ENCODE measurements around the gene HERC4. TPM values are rescaled to one million over a fixed set of nuclear protein-coding genes. Genes with fewer than 3 reads are reported as not detected.

Gene HERC4
- total RNA-seq, 1 experiment from 2014 or later = 39.4 TPM

DNA sequence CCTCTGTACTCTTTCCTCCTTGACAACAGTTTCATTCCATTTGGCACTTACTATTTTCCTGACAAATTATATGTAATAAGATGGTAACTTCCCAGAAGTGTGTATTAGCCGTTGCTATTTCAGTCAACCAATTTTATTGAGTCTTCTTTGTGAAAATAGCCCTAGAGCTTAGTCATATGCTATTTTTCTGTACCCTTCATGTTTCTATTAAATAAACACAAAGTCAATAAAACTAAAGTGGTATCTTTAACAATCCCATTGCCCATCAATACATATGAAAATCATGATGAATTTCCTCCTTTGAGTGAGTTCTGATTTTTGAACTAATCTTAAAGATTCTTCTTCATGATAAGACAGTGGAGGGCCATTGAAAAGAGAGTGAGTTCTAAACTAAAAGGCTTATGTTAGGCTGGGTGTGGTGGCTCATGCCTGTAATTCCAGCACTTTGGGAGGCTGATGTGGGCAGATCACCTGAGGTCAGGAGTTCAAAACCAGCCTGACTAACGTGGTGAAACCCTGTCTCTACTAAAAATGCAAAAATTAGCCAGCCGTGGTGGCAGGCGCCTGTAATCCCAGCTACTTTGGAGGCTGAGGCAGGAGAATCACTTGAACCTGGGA lies 28.3 kb upstream of the HERC4 start:
- H3K27me3 Mint-ChIP-seq (ENCODE audit: low read depth) = no peaks in the 10 kb centered on the region
- H3K4me1 Mint-ChIP-seq = no peaks in the 10 kb centered on the region
- DNase-seq (ENCODE audit: low spot score) (no peak), ATAC-seq (no peak)
- no peaks in the 10 kb centered on the region for H3K36me3 Mint-ChIP-seq
- CTCF ChIA-PET = no interaction called here
- POLR2A ChIA-PET = interaction anchor here (0.6 kb wide), 1 partner anchor 19 kb away, joined by 5 read pairs; no protein-coding TSS in a partner anchor
- H3K27ac Mint-ChIP-seq = no peak overlapping the region
- TF ChIP-seq, protein P1, sequence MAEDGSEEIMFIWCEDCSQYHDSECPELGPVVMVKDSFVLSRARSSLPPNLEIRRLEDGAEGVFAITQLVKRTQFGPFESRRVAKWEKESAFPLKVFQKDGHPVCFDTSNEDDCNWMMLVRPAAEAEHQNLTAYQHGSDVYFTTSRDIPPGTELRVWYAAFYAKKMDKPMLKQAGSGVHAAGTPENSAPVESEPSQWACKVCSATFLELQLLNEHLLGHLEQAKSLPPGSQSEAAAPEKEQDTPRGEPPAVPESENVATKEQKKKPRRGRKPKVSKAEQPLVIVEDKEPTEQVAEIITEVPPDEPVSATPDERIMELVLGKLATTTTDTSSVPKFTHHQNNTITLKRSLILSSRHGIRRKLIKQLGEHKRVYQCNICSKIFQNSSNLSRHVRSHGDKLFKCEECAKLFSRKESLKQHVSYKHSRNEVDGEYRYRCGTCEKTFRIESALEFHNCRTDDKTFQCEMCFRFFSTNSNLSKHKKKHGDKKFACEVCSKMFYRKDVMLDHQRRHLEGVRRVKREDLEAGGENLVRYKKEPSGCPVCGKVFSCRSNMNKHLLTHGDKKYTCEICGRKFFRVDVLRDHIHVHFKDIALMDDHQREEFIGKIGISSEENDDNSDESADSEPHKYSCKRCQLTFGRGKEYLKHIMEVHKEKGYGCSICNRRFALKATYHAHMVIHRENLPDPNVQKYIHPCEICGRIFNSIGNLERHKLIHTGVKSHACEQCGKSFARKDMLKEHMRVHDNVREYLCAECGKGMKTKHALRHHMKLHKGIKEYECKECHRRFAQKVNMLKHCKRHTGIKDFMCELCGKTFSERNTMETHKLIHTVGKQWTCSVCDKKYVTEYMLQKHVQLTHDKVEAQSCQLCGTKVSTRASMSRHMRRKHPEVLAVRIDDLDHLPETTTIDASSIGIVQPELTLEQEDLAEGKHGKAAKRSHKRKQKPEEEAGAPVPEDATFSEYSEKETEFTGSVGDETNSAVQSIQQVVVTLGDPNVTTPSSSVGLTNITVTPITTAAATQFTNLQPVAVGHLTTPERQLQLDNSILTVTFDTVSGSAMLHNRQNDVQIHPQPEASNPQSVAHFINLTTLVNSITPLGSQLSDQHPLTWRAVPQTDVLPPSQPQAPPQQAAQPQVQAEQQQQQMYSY (CRISPR knock-in tag; IDR thresholded peaks at IDR 0.05) = no peak
- TF ChIP-seq NR3C1 (CRISPR knock-in tag; conservative IDR thresholded peaks at IDR 0.05; ENCODE audit: low read depth) (no peak), ZNF232 (CRISPR knock-in tag; IDR thresholded peaks at IDR 0.05) (no peak), TP53 (CRISPR knock-in tag; IDR thresholded peaks at IDR 0.05) (no peak), MXD4 (CRISPR knock-in tag; IDR thresholded peaks at IDR 0.05; ENCODE audit: borderline replicate concordance) (no peak), ESRRA (CRISPR knock-in tag; IDR thresholded peaks at IDR 0.05; ENCODE audit: borderline replicate concordance) (no peak), FOXP1 (CRISPR knock-in tag; IDR thresholded peaks at IDR 0.05; ENCODE audit: borderline replicate concordance) (no peak), ZNF416 (CRISPR knock-in tag; IDR thresholded peaks at IDR 0.05) (no peak), CBFB (CRISPR knock-in tag; IDR thresholded peaks at IDR 0.05; ENCODE audit: low read depth) (no peak), NFYB (CRISPR knock-in tag; conservative IDR thresholded peaks at IDR 0.05; ENCODE audit: low read depth) (no peak), ETV6 (CRISPR knock-in tag; IDR thresholded peaks at IDR 0.05) (no peak)
- TF ChIP-seq, protein P2, sequence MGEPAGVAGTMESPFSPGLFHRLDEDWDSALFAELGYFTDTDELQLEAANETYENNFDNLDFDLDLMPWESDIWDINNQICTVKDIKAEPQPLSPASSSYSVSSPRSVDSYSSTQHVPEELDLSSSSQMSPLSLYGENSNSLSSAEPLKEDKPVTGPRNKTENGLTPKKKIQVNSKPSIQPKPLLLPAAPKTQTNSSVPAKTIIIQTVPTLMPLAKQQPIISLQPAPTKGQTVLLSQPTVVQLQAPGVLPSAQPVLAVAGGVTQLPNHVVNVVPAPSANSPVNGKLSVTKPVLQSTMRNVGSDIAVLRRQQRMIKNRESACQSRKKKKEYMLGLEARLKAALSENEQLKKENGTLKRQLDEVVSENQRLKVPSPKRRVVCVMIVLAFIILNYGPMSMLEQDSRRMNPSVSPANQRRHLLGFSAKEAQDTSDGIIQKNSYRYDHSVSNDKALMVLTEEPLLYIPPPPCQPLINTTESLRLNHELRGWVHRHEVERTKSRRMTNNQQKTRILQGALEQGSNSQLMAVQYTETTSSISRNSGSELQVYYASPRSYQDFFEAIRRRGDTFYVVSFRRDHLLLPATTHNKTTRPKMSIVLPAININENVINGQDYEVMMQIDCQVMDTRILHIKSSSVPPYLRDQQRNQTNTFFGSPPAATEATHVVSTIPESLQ (CRISPR knock-in tag; IDR thresholded peaks at IDR 0.05) = no peak
- TF ChIP-seq, protein P3, sequence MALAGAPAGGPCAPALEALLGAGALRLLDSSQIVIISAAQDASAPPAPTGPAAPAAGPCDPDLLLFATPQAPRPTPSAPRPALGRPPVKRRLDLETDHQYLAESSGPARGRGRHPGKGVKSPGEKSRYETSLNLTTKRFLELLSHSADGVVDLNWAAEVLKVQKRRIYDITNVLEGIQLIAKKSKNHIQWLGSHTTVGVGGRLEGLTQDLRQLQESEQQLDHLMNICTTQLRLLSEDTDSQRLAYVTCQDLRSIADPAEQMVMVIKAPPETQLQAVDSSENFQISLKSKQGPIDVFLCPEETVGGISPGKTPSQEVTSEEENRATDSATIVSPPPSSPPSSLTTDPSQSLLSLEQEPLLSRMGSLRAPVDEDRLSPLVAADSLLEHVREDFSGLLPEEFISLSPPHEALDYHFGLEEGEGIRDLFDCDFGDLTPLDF (CRISPR knock-in tag; IDR thresholded peaks at IDR 0.05) = no peak
- TF ChIP-seq, protein P4, sequence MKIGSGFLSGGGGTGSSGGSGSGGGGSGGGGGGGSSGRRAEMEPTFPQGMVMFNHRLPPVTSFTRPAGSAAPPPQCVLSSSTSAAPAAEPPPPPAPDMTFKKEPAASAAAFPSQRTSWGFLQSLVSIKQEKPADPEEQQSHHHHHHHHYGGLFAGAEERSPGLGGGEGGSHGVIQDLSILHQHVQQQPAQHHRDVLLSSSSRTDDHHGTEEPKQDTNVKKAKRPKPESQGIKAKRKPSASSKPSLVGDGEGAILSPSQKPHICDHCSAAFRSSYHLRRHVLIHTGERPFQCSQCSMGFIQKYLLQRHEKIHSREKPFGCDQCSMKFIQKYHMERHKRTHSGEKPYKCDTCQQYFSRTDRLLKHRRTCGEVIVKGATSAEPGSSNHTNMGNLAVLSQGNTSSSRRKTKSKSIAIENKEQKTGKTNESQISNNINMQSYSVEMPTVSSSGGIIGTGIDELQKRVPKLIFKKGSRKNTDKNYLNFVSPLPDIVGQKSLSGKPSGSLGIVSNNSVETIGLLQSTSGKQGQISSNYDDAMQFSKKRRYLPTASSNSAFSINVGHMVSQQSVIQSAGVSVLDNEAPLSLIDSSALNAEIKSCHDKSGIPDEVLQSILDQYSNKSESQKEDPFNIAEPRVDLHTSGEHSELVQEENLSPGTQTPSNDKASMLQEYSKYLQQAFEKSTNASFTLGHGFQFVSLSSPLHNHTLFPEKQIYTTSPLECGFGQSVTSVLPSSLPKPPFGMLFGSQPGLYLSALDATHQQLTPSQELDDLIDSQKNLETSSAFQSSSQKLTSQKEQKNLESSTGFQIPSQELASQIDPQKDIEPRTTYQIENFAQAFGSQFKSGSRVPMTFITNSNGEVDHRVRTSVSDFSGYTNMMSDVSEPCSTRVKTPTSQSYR (CRISPR knock-in tag; IDR thresholded peaks at IDR 0.05) = no peak
- TF ChIP-seq, protein P5, sequence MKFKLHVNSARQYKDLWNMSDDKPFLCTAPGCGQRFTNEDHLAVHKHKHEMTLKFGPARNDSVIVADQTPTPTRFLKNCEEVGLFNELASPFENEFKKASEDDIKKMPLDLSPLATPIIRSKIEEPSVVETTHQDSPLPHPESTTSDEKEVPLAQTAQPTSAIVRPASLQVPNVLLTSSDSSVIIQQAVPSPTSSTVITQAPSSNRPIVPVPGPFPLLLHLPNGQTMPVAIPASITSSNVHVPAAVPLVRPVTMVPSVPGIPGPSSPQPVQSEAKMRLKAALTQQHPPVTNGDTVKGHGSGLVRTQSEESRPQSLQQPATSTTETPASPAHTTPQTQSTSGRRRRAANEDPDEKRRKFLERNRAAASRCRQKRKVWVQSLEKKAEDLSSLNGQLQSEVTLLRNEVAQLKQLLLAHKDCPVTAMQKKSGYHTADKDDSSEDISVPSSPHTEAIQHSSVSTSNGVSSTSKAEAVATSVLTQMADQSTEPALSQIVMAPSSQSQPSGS (CRISPR knock-in tag; IDR thresholded peaks at IDR 0.05; ENCODE audit: borderline replicate concordance, low read depth) = no peak
- TF ChIP-seq, protein P6, sequence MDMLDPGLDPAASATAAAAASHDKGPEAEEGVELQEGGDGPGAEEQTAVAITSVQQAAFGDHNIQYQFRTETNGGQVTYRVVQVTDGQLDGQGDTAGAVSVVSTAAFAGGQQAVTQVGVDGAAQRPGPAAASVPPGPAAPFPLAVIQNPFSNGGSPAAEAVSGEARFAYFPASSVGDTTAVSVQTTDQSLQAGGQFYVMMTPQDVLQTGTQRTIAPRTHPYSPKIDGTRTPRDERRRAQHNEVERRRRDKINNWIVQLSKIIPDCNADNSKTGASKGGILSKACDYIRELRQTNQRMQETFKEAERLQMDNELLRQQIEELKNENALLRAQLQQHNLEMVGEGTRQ (CRISPR knock-in tag; IDR thresholded peaks at IDR 0.05) = no peak
- TF ChIP-seq, protein P7, sequence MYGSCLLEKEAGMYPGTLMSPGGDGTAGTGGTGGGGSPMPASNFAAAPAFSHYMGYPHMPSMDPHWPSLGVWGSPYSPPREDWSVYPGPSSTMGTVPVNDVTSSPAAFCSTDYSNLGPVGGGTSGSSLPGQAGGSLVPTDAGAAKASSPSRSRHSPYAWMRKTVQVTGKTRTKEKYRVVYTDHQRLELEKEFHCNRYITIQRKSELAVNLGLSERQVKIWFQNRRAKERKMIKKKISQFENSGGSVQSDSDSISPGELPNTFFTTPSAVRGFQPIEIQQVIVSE (CRISPR knock-in tag; IDR thresholded peaks at IDR 0.05; ENCODE audit: borderline replicate concordance) = no peak
- TF ChIP-seq, protein P8, sequence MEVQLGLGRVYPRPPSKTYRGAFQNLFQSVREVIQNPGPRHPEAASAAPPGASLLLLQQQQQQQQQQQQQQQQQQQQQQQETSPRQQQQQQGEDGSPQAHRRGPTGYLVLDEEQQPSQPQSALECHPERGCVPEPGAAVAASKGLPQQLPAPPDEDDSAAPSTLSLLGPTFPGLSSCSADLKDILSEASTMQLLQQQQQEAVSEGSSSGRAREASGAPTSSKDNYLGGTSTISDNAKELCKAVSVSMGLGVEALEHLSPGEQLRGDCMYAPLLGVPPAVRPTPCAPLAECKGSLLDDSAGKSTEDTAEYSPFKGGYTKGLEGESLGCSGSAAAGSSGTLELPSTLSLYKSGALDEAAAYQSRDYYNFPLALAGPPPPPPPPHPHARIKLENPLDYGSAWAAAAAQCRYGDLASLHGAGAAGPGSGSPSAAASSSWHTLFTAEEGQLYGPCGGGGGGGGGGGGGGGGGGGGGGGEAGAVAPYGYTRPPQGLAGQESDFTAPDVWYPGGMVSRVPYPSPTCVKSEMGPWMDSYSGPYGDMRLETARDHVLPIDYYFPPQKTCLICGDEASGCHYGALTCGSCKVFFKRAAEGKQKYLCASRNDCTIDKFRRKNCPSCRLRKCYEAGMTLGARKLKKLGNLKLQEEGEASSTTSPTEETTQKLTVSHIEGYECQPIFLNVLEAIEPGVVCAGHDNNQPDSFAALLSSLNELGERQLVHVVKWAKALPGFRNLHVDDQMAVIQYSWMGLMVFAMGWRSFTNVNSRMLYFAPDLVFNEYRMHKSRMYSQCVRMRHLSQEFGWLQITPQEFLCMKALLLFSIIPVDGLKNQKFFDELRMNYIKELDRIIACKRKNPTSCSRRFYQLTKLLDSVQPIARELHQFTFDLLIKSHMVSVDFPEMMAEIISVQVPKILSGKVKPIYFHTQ (CRISPR knock-in tag; IDR thresholded peaks at IDR 0.05) = no peak
- no peak overlapping the region for H3K4me3 Mint-ChIP-seq
- H3K9me3 Mint-ChIP-seq = no peaks in the 10 kb centered on the region

Data from WTC11 (cell line).